Stimulated activated CD8-positive, alpha-beta memory T cell treated with anti-CD3 and anti-CD28 coated beads, Interleukin-2, amount 100 ng/mL, for 1 hour (primary cell): ENCODE data around the gene ZSCAN32.

Experiments
- DNase-seq, 2 donors: peaks; one replicate each; pipeline ENCODE4 v3.0.0-alpha.2; 2020; ENCODE audit warnings: low read depth in 2 of 2

Gene ZSCAN32

DNA sequence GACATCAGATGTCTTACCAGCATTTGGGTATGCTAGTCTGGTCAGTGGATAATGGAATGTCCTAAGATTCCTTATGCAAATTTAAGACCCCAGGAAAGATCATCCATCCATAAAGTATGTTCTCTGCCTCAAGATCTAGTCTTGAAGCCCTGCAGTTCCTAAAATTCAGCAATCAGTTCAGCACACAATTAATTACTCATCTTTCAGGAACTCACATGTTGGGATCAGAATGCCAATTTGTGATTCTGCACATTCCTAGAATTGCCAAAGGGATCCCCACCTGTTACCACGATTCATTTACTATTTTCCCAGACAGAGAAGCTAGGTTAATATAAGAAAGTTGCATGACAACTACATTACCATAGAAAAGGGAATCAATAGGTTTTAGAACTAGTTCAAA is 41.9 kb downstream of the ZSCAN32 start:
- no peak for DNase-seq

DNA sequence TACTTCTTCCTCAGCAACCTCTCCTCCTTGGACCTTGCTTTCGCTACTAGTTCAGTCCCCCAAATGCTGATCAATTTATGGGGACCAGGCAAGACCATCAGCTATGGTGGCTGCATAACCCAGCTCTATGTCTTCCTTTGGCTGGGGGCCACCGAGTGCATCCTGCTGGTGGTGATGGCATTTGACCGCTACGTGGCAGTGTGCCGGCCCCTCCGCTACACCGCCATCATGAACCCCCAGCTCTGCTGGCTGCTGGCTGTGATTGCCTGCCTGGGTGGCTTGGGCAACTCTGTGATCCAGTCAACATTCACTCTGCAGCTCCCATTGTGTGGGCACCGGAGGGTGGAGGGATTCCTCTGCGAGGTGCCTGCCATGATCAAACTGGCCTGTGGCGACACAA is 44.7 kb downstream of the ZSCAN32 start:
- DNase-seq: no peak

DNA sequence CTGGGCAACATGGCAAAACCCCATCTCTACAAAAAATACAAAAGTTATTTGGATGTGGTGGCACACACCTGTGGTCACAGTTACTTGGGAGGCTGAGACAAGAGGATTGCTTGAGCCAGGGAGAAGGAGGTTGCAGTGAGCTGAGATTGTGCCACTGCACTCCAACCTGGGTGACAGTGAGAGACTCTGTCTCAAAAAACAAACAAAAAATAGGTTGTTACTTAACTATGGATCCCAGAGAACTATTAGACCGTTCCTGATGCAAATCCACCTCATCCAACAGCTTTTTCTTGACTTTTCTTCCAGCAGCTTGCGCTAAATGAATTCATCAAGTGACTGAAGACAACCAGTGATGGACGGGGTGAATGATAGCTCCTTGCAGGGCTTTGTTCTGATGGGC is 45.2 kb downstream of the ZSCAN32 start, which contains the start of gene OR2C1:
Gene OR2C1 (plus strand): TSS at position 301 of the 400 bp plus-strand sequence. CDS start 52 bp downstream, at position 353.
- no peak for DNase-seq

GRCh38 chr16:3349175-3349574 is 51.6 kb downstream of the ZSCAN32 start:
- DNase-seq: no peak

- DNase-seq: no peak
These were observed 52.1 kb downstream of the ZSCAN32 start for GRCh38 chr16:3348547-3349167.

DNA sequence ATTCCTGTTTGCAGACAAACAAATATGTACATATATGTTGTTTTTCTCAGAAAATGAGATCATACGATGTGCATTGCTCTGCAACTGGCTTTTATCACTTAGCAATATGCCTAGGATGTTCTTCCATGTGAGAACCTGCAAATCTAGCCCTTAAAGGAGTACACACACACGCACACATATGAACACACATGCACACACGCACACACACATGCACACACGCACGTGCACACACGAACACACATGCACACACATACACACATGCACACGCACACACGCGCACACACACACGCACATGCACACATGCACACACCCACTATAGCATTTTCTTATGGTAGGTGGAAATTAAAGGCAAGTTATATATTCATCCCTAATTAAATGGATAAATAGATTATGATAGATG is 53.2 kb downstream of the ZSCAN32 start:
- DNase-seq: no peak

GRCh38 chr16:3346041-3346440 is 54.8 kb downstream of the ZSCAN32 start:
- DNase-seq: no peak
